Measurements from ENCODE around the gene GBP3. TPM values are rescaled to one million over a fixed set of nuclear protein-coding genes. Genes with fewer than 3 reads are reported as not detected.
A peak's percentile ranks its signal among the peaks of the same experiment; 100 is the strongest.
"Not testable (repeated sequence)": the region's sequence is repeated elsewhere in the genome, so short reads cannot be mapped to it uniquely, and the experiment has no call there.

Gene GBP3
- total and polyA plus RNA-seq, 12 donors, result 4.1 to 54.4 (median 25.0) TPM

GRCh38 chr1:88984569-88984968, 38.1 kb downstream of the GBP3 start:
- Histone ChIP-seq H3K4me1 (replicated peaks in 1 of 2) (peaks cover 16 to 33% of the 10 kb centered on the region in 2 donors), H3K27me3 (no peaks in the 10 kb centered on the region), H3K36me3 (replicated peaks in 1 of 2) (peaks cover 0 to 18% of the 10 kb centered on the region in 2 donors), H3K4me3 (no peak overlapping the region), H3K9me3 (replicated peaks in 1 of 3) (no peaks in the 10 kb centered on the region), H3K27ac (peak overlapping the region; percentile 62 to 82 (median 74))
- DNase-seq, result no peak
- 65 to 81% (median 74%) methylated on average over 1 of the region's 1 CpG for WGBS, 4 donors
- intact Hi-C loops (cut with DNase I), result no loop called here
- TF ChIP-seq POLR2A (IDR thresholded peaks at IDR 0.05) (no peak), CTCF (IDR thresholded peaks at IDR 0.05) (no peak)

- H3K9me3 ChIP-seq (replicated peaks in 1 of 3), result no peaks in the 10 kb centered on the region
- H3K4me1 ChIP-seq (replicated peaks in 1 of 2), result peaks cover 16 to 30% of the 10 kb centered on the region in 2 donors
- TF ChIP-seq POLR2A (IDR thresholded peaks at IDR 0.05) (no peak), CTCF (IDR thresholded peaks at IDR 0.05) (peak; percentile 64 to 84 (median 72))
- H3K36me3 ChIP-seq (replicated peaks in 1 of 2), result peaks cover 0 to 18% of the 10 kb centered on the region in 2 donors
- intact Hi-C loops (cut with DNase I), result no loop called here
- H3K27ac ChIP-seq, result peak overlapping the region in 4 of 5 donors; percentile 74 to 82 (median 78)
- no peaks in the 10 kb centered on the region for H3K27me3 ChIP-seq
- WGBS, 4 donors, result 61 to 70% (median 66%) methylated on average over 17 of the region's 17 CpGs
- DNase-seq, result no peak
- H3K4me3 ChIP-seq, result peak overlapping the region in 1 of 4 donors; percentile 2
Observed at GRCh38 chr1:88983791-88984559, 38.7 kb downstream of the GBP3 start.

GRCh38 chr1:88982055-88982454, 40.6 kb downstream of the GBP3 start:
- intact Hi-C loops (cut with DNase I), result no loop called here
- Histone ChIP-seq H3K36me3 (replicated peaks in 1 of 2) (peaks cover 0 to 18% of the 10 kb centered on the region in 2 donors), H3K27me3 (no peaks in the 10 kb centered on the region), H3K9me3 (replicated peaks in 1 of 3) (no peaks in the 10 kb centered on the region), H3K4me3 (no peak overlapping the region), H3K27ac (no peak overlapping the region), H3K4me1 (replicated peaks in 1 of 2) (peaks cover 16 to 27% of the 10 kb centered on the region in 2 donors)
- no peak for TF ChIP-seq CTCF (IDR thresholded peaks at IDR 0.05)
- no peak for TF ChIP-seq POLR2A (IDR thresholded peaks at IDR 0.05)
- DNase-seq, result no peak

- intact Hi-C loops (cut with DNase I); H3K27ac ChIP-seq; H3K4me3 ChIP-seq; H3K9me3 ChIP-seq (replicated peaks in 1 of 3); DNase-seq; H3K27me3 ChIP-seq: not testable (repeated sequence)
- WGBS, 4 donors, result 69 to 100% (median 86%) methylated on average over 2 of the region's 2 CpGs
- Histone ChIP-seq H3K4me1 (replicated peaks in 1 of 2) (peaks cover 16 to 27% of the 10 kb centered on the region in 2 donors), H3K36me3 (replicated peaks in 1 of 2) (peaks cover 0 to 13% of the 10 kb centered on the region in 2 donors)
Observed at GRCh38 chr1:88981506-88981905, 41.2 kb downstream of the GBP3 start.

GRCh38 chr1:88980870-88981269, 41.8 kb downstream of the GBP3 start:
- no peak overlapping the region for H3K4me3 ChIP-seq
- H3K27me3 ChIP-seq, result no peaks in the 10 kb centered on the region
- TF ChIP-seq POLR2A (IDR thresholded peaks at IDR 0.05) (no peak), CTCF (IDR thresholded peaks at IDR 0.05) (no peak)
- H3K36me3 ChIP-seq (replicated peaks in 1 of 2), result peaks cover 0 to 11% of the 10 kb centered on the region in 2 donors
- no peak overlapping the region for H3K27ac ChIP-seq
- no peak for DNase-seq
- no peaks in the 10 kb centered on the region for H3K9me3 ChIP-seq (replicated peaks in 1 of 3)
- WGBS, 4 donors, result 59 to 80% (median 72%) methylated on average over 1 of the region's 1 CpG
- intact Hi-C loops (cut with DNase I), result no loop called here
- peaks cover 13 to 23% of the 10 kb centered on the region in 2 donors for H3K4me1 ChIP-seq (replicated peaks in 1 of 2)

Measured in adrenal gland (tissue), 12 donors.